Activated T-cell treated with anti-CD3 and anti-CD28 coated beads, Interleukin-2, amount 50 U/mL, for 4 hours (primary cell): ENCODE results near the gene KLHL30. TPM values are rescaled to one million over a fixed set of nuclear protein-coding genes. Genes with fewer than 3 reads are reported as not detected.

ENCODE experiments used
- ATAC-seq, 2 donors: fragments of 200-7000 bp; cut with Tn5 transposase; one replicate each; pipeline ENCODE4 v1.10.0; 2021
- DNase-seq: peaks from one replicate; pipeline ENCODE4 v3.0.0-alpha.2; 2020
- H3K27me3 Mint-ChIP-seq: one replicate; pipeline ENCODE4 v1.8.0; 2021; ENCODE audit warnings: low read depth, mixed read lengths
- H3K36me3 Mint-ChIP-seq: one replicate; pipeline ENCODE4 v1.8.0; 2022; ENCODE audit warnings: mixed read lengths; ENCODE audit not compliant: insufficient read depth
- H3K4me1 Mint-ChIP-seq: one replicate; pipeline ENCODE4 v1.8.0; 2021; ENCODE audit warnings: low read depth, mixed read lengths
- H3K4me3 Mint-ChIP-seq: one replicate; pipeline ENCODE4 v1.8.0; 2021; ENCODE audit warnings: mild to moderate bottlenecking, moderate library complexity, mixed read lengths
- H3K9me3 Mint-ChIP-seq: one replicate; pipeline ENCODE4 v1.8.0; 2021; ENCODE audit warnings: mixed read lengths
- total RNA-seq, 3 donors: library from RNA; stranded (reverse); gene quantifications; one replicate each; pipeline ENCODE4 v1.2.1, GENCODE V29; 2021

The KLHL30 gene
- total RNA-seq, 3 donors from 2014 or later: not detected

DNA sequence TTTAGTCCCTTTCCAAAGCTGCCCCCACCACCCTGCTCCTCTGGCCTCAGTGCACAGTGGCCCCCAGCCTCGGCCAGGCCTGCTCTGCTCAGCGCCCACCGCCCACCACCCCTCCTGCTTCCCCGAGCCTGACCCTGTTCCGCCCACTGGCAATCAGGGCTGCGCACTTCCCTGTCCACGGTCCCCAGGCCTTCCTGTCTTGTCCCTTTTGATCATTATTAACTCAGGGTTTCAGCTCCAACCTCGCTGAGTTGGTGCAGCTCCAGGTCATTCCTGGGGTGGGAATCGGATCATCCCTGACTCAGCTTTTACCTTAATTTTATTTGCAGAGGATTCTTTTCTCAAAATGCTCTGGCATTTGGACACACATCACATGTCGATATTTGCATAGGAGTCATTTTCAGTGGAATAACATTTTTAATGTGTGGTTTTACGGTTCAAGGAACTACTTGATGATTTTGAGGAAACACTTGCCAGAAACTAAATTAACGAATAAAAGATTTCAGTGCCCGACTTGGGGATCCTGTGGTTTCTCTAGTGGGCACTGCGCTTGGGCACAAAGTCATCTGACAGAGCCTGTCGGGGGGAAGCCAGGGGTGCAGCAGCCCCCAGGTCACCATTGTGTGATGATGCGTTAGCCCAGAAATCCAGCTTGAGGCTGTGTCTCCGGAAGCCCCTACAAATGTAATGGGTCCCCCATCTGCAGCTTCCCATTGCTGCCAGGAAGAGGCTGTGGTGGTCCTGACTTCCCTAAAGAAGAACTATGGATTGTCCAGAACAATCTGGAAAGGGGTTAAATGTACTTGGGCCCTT, 39.4 kb upstream of the KLHL30 start:
- H3K27me3 Mint-ChIP-seq: no peaks in the 10 kb centered on the region
- no peak for DNase-seq
- no peaks in the 10 kb centered on the region for H3K36me3 Mint-ChIP-seq
- peak overlapping the region; percentile 13 for H3K4me3 Mint-ChIP-seq
- H3K9me3 Mint-ChIP-seq: no peaks in the 10 kb centered on the region
- no peaks in the 10 kb centered on the region for H3K4me1 Mint-ChIP-seq
- ATAC-seq: no peak

DNA sequence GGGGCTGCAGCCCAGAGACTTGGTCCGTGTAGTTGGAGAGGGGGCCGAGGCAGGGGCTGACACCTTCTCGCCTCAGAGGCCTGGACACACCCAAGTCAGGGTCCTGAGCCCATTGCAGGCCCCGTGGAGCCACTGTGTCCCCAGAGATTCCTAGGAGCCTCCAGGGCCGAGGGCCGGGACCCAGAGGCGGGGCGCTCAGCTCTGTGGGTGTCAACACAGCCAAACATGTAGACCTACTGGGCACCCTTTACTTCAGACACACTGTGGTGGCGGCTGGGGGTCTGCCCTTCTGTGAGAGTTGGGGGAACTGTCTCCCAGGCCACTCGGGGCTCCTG, 38.8 kb upstream of the KLHL30 start:
- no peaks in the 10 kb centered on the region for H3K4me1 Mint-ChIP-seq
- no peak overlapping the region for H3K4me3 Mint-ChIP-seq
- H3K9me3 Mint-ChIP-seq: no peaks in the 10 kb centered on the region
- no peaks in the 10 kb centered on the region for H3K27me3 Mint-ChIP-seq
- DNase-seq: no peak
- ATAC-seq: no peak
- H3K36me3 Mint-ChIP-seq: no peaks in the 10 kb centered on the region

DNA sequence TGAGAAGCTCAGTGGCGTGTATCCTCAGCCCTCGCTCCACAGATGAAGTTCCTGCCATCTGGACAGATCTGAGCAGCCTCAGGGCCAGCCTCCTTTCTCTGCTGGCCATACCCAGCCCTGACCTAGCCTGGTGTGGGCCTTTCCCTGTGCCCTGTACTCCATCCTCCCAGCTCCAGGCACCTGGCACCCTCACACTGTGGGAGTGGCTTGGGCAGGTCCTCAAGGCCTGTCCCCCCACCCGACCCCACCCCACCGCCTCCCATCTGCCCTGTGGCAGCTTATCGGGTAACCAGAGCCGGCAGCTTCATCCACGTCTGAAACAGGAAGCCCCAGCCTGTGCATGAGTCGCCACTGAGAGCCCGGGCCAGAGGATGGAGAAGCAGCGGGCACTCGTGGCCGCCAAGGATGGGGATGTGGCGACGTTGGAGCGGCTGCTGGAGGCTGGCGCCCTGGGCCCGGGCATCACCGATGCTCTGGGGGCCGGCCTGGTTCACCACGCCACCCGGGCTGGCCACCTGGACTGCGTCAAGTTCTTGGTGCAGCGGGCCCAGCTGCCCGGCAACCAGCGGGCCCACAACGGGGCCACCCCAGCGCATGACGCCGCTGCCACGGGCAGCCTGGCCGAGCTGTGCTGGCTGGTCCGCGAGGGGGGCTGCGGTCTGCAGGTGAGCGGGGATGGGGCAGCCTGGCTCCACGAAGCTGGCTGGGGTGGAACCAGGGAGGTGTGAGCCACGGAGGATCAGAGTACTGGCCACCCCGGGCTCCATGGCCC, 38.2 kb upstream of the KLHL30 start, which contains the start of gene ESPNL:
Gene ESPNL, plus strand, starts transcription at position 292 of the 772 bp plus-strand sequence. Its CDS starts 80 bp downstream, at position 372.
- Mint-ChIP-seq H3K9me3 (no peaks in the 10 kb centered on the region), H3K36me3 (no peaks in the 10 kb centered on the region), H3K4me3 (no peak within 1 kb of the TSS), H3K4me1 (no peaks in the 10 kb centered on the region), H3K27me3 (no peaks in the 10 kb centered on the region)
- DNase-seq: no peak
- ATAC-seq: no peak

DNA sequence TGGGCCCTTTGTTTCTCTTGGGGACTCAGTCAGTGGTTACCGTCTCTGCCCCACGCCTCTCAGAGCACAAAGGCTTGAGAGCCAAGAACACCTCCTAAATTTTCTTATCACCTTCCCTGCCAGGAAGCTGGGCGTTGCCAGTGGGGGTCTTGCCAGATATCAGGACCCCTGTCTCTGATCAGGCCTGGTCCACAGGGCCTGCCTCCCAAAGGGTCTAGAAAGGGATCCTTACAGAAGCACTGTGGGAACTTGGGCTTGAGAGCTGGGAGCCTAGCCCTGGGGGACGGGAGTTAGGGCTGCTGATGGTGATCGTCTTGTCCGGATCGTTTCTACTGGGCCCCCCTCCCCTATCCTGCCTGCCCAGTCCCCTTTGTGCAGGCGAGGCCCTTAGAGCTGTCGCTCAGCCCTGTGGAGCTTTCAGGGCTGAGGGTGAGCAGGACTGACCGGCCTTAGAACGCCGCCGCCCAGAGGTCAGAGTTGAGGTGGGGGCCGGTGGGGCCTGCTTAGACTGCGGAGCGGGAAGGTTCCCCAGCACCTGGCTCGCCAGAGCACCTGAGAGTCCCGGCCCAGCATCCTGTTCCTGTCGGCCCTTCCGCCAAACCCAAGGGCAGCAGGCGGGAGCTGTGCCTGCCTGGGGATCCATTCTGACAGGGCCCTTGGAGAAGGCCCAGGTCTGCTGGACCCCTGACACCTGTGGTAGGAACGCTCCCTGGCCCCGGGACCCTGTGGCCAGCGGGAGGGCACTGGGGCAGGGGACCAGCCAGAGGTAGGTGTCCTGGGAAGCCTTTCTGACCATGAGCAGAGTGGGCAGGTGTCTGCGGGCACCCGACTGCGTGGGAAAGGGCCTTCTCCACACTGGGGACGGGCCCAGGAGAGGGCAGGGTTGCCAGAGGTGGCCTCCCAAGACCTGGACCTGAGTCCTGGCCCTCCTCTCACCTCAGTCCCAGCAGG, 37.4 kb upstream of the KLHL30 start:
- Mint-ChIP-seq H3K4me3 (no peak overlapping the region), H3K9me3 (no peaks in the 10 kb centered on the region), H3K27me3 (no peaks in the 10 kb centered on the region), H3K36me3 (no peaks in the 10 kb centered on the region), H3K4me1 (no peaks in the 10 kb centered on the region)
- no peak for DNase-seq
- no peak for ATAC-seq

DNA sequence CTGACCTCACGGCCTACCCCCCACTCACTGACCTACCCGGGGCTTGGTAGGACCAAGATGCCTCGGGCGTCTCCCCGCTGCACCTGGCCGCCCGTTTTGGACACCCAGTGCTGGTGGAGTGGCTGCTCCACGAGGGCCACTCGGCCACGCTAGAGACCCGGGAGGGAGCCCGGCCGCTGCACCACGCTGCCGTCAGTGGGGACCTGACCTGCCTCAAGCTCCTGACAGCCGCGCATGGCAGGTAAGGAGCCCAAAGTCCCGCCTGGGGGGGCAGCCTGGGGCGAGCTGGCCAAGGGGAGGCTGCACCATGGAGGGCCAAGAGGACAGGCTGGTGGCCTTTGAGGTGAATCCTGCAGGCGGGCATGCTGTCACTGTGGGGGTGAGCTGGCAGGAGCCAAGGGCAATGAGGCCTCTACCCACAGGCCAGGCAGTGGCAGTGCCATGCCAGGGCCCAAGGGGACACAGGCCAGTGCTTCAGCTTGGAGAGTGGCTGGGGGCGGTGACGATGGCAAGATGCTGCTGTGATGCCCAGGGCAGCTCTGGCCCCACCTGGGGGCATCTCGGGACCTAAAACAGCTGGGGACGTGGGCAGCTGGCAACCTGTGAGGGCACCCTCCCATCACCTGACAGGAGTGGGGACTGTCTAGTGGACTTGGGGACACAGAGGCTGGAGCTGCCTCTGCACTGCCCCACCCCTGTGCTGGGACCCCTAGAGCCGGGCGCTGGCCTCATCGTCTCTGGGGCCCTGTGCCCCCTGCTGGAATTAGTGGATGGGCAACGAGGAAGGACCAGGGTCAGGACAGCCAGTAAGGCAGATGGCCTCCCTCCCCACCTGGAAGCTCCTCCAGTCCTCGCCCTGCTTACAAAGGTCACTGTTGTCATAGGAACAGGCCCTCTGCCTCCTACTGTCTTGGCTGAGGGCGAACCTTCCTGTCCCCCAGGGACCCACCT, 36.3 kb upstream of the KLHL30 start:
- no peaks in the 10 kb centered on the region for H3K27me3 Mint-ChIP-seq
- H3K4me3 Mint-ChIP-seq: no peak overlapping the region
- ATAC-seq: no peak
- H3K9me3 Mint-ChIP-seq: no peaks in the 10 kb centered on the region
- H3K36me3 Mint-ChIP-seq: no peaks in the 10 kb centered on the region
- H3K4me1 Mint-ChIP-seq: no peaks in the 10 kb centered on the region
- DNase-seq: peak; percentile 5

DNA sequence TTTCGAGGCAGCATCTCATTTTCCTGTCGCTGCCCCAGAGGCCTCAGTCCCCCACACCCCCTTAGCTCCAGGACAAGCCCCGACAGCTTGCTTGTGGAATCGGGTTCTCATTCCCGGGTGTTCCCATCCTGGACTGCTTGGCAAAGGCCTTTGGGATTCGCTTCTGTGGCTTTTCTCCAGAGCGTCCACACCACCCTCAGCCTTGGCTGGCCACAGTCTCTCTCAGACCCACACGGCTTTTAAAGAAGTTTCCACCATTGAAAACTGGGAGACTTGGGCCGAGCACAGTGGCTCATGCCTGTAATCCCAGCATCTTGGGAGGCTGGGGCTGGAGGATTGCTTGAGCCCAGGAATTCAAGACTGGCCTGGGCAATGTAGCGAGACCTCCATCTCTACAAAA, 35.6 kb upstream of the KLHL30 start:
- Mint-ChIP-seq H3K27me3 (no peaks in the 10 kb centered on the region), H3K36me3 (no peaks in the 10 kb centered on the region), H3K4me1 (peaks cover 3% of the 10 kb centered on the region), H3K4me3 (no peak overlapping the region), H3K9me3 (no peaks in the 10 kb centered on the region)
- no peak for DNase-seq
- ATAC-seq: no peak

DNA sequence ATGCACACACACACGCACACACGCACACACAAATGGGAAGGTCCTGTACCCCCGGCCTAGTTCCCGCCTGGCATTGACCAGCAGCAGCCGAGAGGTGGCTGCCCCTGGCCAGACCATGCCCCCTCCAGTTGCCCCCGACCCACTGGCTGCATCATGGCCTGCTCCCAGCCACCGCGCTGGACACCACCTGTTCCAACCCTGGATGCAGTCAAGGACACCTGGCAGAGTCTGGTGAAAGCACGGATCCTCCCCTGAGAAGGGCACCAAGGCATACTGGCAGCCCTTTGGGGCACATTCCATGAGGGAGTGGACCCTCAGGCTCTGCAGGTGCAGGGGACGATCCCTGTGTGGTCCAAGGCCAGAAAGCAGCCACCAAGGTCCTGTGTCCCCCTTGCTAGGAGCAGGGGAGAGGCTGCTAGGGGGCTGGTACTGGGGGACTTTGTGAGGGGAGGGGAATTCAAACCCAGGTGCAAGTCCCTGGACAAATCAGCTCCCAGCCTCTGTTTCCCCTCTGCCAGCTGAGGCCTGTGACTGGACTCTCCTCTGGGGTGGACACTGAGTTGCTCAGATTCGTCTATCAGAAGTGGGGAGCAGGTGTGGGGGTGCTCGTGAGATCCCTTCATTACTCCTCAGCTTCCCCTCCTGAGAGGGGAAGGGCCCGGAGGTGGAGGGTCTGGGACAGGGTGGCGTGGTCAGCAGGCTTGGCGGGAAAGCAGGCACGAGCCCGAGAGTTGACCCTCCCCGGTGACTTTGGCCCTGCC, 34.8 kb upstream of the KLHL30 start:
- Mint-ChIP-seq H3K36me3 (no peaks in the 10 kb centered on the region), H3K4me1 (peaks cover 3% of the 10 kb centered on the region), H3K9me3 (no peaks in the 10 kb centered on the region), H3K27me3 (no peaks in the 10 kb centered on the region), H3K4me3 (no peak overlapping the region)
- DNase-seq (no peak), ATAC-seq (no peak)

DNA sequence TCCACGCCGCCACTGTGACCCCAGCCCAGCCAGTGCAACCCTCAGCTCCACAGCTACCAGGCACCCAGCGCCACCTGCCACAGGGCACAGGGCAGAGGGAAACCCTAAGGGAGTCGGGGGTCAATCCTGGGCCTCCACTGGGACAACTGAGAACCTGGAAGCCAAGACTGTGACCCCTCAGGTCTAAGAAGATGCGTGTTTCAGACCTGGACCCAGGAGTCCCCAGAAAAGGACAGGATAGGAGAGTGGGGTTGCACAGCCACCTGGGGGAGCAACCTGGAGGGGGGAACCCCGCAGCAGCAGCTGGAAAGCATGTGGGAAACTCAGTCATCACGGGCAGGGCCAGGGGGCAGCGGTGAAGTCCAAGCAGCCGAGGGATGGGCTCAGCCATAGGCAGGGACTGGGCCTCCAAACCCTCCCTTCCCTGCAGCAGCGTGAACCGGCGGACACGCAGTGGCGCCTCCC, 34.2 kb upstream of the KLHL30 start:
- Mint-ChIP-seq H3K4me1 (peaks cover 3% of the 10 kb centered on the region), H3K27me3 (no peaks in the 10 kb centered on the region), H3K36me3 (no peaks in the 10 kb centered on the region), H3K9me3 (no peaks in the 10 kb centered on the region), H3K4me3 (no peak overlapping the region)
- peak; percentile 3 for DNase-seq
- no peak for ATAC-seq

DNA sequence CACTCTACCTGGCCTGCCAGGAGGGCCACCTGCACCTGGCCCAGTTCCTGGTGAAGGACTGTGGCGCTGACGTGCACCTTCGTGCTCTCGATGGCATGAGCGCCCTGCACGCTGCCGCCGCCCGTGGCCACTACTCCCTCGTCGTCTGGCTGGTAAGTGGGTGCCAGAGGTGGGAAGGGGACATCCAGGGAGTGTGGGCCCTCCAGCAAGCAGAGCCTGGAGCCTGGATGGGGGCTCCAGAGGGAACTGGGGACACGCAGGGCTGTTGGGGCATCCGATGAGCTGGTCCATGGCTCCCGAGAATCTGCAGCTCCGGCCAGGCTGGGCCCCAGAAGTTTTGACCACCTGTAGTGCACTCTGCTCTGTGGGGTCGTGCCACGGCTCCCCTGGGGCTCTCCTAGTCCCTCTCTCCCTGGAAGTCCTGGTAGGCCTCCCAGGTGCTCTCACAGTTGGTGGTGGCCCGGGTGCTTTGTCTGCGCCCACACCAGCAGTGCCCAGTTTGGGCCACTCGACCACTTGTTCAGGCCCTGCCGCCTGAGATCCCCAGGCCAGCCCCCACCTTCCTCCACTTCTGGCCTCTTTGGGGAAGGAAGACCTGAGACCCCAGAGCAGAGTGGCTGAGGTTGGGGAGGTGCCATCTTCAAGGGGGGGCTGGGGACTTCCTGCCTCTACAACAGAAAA, 33.6 kb upstream of the KLHL30 start:
- no peaks in the 10 kb centered on the region for H3K27me3 Mint-ChIP-seq
- H3K4me3 Mint-ChIP-seq: no peak overlapping the region
- H3K9me3 Mint-ChIP-seq: no peaks in the 10 kb centered on the region
- no peaks in the 10 kb centered on the region for H3K36me3 Mint-ChIP-seq
- peak; percentile 3 for DNase-seq
- ATAC-seq: no peak
- H3K4me1 Mint-ChIP-seq: peaks cover 3% of the 10 kb centered on the region

DNA sequence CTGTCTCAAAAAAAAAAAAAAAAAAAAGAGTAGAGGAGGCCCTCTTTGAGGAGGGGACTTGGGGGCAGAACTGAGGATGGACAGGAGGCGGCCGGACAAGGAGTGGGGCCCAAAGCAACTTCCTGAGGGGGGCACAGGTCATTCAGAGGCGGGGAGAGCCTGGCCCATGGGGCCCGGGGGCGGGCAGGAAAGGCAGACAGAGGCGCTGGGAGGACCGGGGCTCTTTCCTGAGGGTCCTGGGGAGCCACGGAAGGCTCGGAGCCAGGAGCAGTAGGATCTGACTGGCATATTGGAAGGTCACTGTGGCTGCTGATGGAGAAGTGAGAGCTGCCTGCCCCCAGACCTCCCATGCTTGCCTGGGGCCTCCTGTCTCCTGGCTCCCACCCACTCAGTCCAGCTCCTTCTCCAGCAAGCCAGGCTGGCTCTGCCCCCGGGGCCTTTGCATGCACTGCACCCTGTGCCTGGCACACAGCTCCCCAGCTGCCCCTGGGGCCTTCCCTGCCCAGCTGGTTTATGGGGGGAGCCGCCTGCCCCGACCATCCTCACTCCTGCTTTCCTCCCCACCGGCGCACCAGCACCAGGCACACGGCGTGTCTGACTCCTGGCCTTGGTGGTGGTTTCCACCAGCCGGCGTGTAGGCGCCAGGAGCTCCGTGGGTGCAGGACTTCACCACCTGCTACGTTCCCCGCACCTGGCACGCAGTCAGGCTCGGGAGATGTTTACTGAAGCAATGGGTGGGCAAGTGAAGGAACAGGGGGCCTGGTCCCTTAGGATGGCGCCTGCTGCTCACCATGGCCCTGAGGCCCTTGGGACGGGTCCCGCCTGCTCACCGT, 32.7 kb upstream of the KLHL30 start:
- peaks cover 3% of the 10 kb centered on the region for H3K4me1 Mint-ChIP-seq
- H3K4me3 Mint-ChIP-seq: no peak overlapping the region
- no peaks in the 10 kb centered on the region for H3K27me3 Mint-ChIP-seq
- no peaks in the 10 kb centered on the region for H3K36me3 Mint-ChIP-seq
- no peak for ATAC-seq
- peak; percentile 3 for DNase-seq
- H3K9me3 Mint-ChIP-seq: no peaks in the 10 kb centered on the region

DNA sequence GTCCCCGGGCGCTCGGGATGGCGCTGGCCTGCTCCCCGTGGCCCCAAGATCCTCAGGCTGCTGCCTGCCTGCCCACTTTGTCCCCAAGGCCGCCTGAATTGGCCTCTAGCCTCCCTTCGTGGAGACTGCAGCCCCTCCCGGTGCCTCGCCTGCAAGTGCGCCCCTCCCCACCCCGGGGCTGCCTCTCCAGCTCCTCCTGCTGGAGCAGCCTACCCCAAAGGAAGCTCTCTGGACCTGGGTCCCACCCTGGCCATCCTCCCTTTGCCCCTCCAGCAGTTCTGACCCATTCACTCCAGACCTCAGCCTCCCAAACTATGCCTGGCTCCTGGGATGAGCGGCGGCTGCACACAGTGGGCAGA, 32.1 kb upstream of the KLHL30 start:
- ATAC-seq: no peak
- no peak overlapping the region for H3K4me3 Mint-ChIP-seq
- no peaks in the 10 kb centered on the region for H3K27me3 Mint-ChIP-seq
- DNase-seq: no peak
- peaks cover 3% of the 10 kb centered on the region for H3K4me1 Mint-ChIP-seq
- H3K9me3 Mint-ChIP-seq: no peaks in the 10 kb centered on the region
- H3K36me3 Mint-ChIP-seq: no peaks in the 10 kb centered on the region
